Naive thymus-derived CD4-positive, alpha-beta T cell (primary cell): Measurements from ENCODE around the gene EVX2. TPM values are rescaled to one million over a fixed set of nuclear protein-coding genes. Genes with fewer than 3 reads are reported as not detected.

Source experiments
- ATAC-seq: fragments of 150-1000 bp; cut with Tn5 transposase; 2 replicates; pipeline ENCODE4 v1.10.0; 2021; ENCODE audit warnings: mild to moderate bottlenecking, moderate library complexity
- CTCF ChIA-PET: fragments of 350-600 bp; sonication (Branson Sonifier 250); formaldehyde crosslinking; loops from one replicate; lab custom pipeline; 2021; ENCODE audit warnings: antibody characterized with exemption; lab: Charles Lee
- POLR2A ChIA-PET: fragments of 350-600 bp; sonication (Branson Sonifier 250); formaldehyde crosslinking; loops from one replicate; lab custom pipeline; 2021; ENCODE audit warnings: antibody characterized with exemption, inconsistent platforms; lab: Charles Lee
- DNase-seq, 9 donors: peaks; one replicate each; pipeline versions ENCODE4 v3.0.0 to v3.0.0-alpha.2; 2020 to 2022; ENCODE audit warnings: mixed read lengths in 1 of 9
- H3K27ac ChIP-seq: one replicate; pipeline ENCODE4 v1.7.0; 2013; ENCODE audit warnings: mild to moderate bottlenecking, low read depth, low read length, moderate library complexity
- H3K27me3 ChIP-seq, 2 donors: one replicate each; pipeline ENCODE4 v1.7.0; 2013; ENCODE audit warnings: low read length in 2 of 2, mild to moderate bottlenecking in 2 of 2, moderate library complexity in 2 of 2; ENCODE audit not compliant: control insufficient read depth in 2 of 2, insufficient read depth in 2 of 2
- H3K36me3 ChIP-seq, 3 experiments: 1 replicate in 2 of 3; 2 replicates in 1 of 3; pipeline ENCODE4 v1.7.0; 2013; ENCODE audit warnings: low read length in 3 of 3, mild to moderate bottlenecking in 3 of 3, moderate library complexity in 1 of 3; ENCODE audit not compliant: insufficient read depth in 3 of 3, control insufficient read depth in 2 of 3
- H3K4me1 ChIP-seq, 2 donors: one replicate each; pipeline ENCODE4 v1.7.0; 2013; ENCODE audit warnings: low read length in 2 of 2, mild to moderate bottlenecking in 2 of 2, moderate library complexity in 1 of 2; ENCODE audit not compliant: control insufficient read depth in 2 of 2, insufficient read depth in 2 of 2
- H3K4me3 ChIP-seq: 2 replicates; pipeline ENCODE4 v1.7.0; 2013; ENCODE audit warnings: mild to moderate bottlenecking, low read length
- H3K9me3 ChIP-seq, 3 experiments: 1 replicate in 2 of 3; 2 replicates in 1 of 3; pipeline ENCODE4 v1.7.0; 2013; ENCODE audit warnings: low read length in 3 of 3; ENCODE audit not compliant: control insufficient read depth in 2 of 3
- H3K27ac Mint-ChIP-seq, 9 donors: one replicate each; pipeline ENCODE4 v1.8.0; 2020 to 2022; ENCODE audit warnings: mixed read lengths in 9 of 9, mild to moderate bottlenecking in 8 of 9, moderate library complexity in 5 of 9, inconsistent platforms in 2 of 9
- H3K27me3 Mint-ChIP-seq, 5 donors: one replicate each; pipeline ENCODE4 v1.8.0; 2021 to 2022; ENCODE audit warnings: mixed read lengths in 5 of 5, mild to moderate bottlenecking in 1 of 5
- H3K36me3 Mint-ChIP-seq, 5 donors: one replicate each; pipeline ENCODE4 v1.8.0; 2020 to 2022; ENCODE audit warnings: mixed read lengths in 5 of 5, mild to moderate bottlenecking in 3 of 5, inconsistent platforms in 1 of 5
- H3K4me1 Mint-ChIP-seq, 7 donors: one replicate each; pipeline ENCODE4 v1.8.0; 2020 to 2022; ENCODE audit warnings: mixed read lengths in 7 of 7, mild to moderate bottlenecking in 3 of 7, inconsistent platforms in 1 of 7
- H3K4me3 Mint-ChIP-seq, 10 donors: one replicate each; pipeline ENCODE4 v1.8.0; 2020 to 2022; ENCODE audit warnings: mild to moderate bottlenecking in 10 of 10, mixed read lengths in 10 of 10, moderate library complexity in 6 of 10, inconsistent platforms in 2 of 10
- H3K9me3 Mint-ChIP-seq, 11 donors: one replicate each; pipeline ENCODE4 v1.8.0; 2020 to 2022; ENCODE audit warnings: mixed read lengths in 11 of 11, mild to moderate bottlenecking in 4 of 11, inconsistent platforms in 1 of 11, moderate library complexity in 1 of 11
- intact Hi-C, 2 donors: fragments of 100-400 bp; cut with micrococcal nuclease; formaldehyde crosslinking; loops; one replicate each; pipeline ENCODE4 v1.15.1; 2023
- polyA plus RNA-seq, 2 donors: library from polyadenylated mRNA; unstranded; fragments of 300-500 nt; fragmentation: Illumina TruSeq; gene quantifications; one replicate each; pipeline ENCODE4 v1.2.3, GENCODE V29; 2021
- total RNA-seq, 6 experiments: library from RNA in 5 of 6; stranded (reverse) in 5 of 6; gene quantifications; 1 replicate in 5 of 6; 2 replicates in 1 of 6; pipeline ENCODE4 v1.2.3 and lab custom pipeline; 2021 to 2026

The EVX2 gene
- total and polyA plus RNA-seq, 7 experiments from 2014 or later: not detected

GRCh38 chr2:176089843-176090395 is 6.2 kb upstream of the EVX2 start:
- Histone ChIP-seq H3K27ac (no peak overlapping the region), H3K4me1 (peaks cover 0 to 8% of the 10 kb centered on the region in 2 donors), H3K4me3 (no peak overlapping the region), H3K36me3 (no peaks in the 10 kb centered on the region), H3K27me3 (peaks cover 38 to 86% of the 10 kb centered on the region in 2 donors), H3K9me3 (peaks cover 0 to 13% (median 5%) of the 10 kb centered on the region in 3 experiments)
- intact Hi-C loops: loop anchor here in 1 of 2 donors (5.0 to 10.0 kb wide), 2 partner anchors 42 to 1755 kb away; partner anchors contain the start of gene SP9
- Mint-ChIP-seq H3K27me3 (peaks cover 79 to 91% (median 83%) of the 10 kb centered on the region in 5 donors), H3K4me1 (peaks cover 6 to 39% (median 21%) of the 10 kb centered on the region in 7 donors), H3K4me3 (no peak overlapping the region), H3K36me3 (peaks cover 0 to 22% (median 5%) of the 10 kb centered on the region in 5 donors), H3K9me3 (peaks cover 2 to 67% (median 22%) of the 10 kb centered on the region in 11 donors), H3K27ac (no peak overlapping the region)
- ATAC-seq (no peak), DNase-seq (no peak)
- ChIA-PET CTCF (interaction anchor here (0.6 kb wide), 1 partner anchor 1374 kb away, joined by 3 read pairs; no protein-coding TSS in a partner anchor), POLR2A (no interaction called here)

- Histone ChIP-seq H3K4me1 (peaks cover 0 to 8% of the 10 kb centered on the region in 2 donors), H3K9me3 (peaks cover 0 to 19% (median 5%) of the 10 kb centered on the region in 3 experiments), H3K4me3 (no peak overlapping the region), H3K27ac (no peak overlapping the region), H3K27me3 (peaks cover 31 to 86% of the 10 kb centered on the region in 2 donors), H3K36me3 (no peaks in the 10 kb centered on the region)
- Mint-ChIP-seq H3K27me3 (peaks cover 79 to 91% (median 83%) of the 10 kb centered on the region in 5 donors), H3K4me3 (peak overlapping the region in 4 of 10 donors; percentile 5 to 73 (median 29)), H3K36me3 (peaks cover 0 to 29% (median 5%) of the 10 kb centered on the region in 5 donors), H3K4me1 (peaks cover 6 to 39% (median 21%) of the 10 kb centered on the region in 7 donors), H3K9me3 (peaks cover 2 to 67% (median 26%) of the 10 kb centered on the region in 11 donors), H3K27ac (no peak overlapping the region)
- ATAC-seq (no peak), DNase-seq (no peak)
- ChIA-PET POLR2A (no interaction called here), CTCF (interaction anchor here (0.6 to 0.7 kb wide), 2 partner anchors 365 to 1373 kb away, joined by 3 read pairs; no protein-coding TSS in a partner anchor)
- intact Hi-C loops: loop anchor here in 1 of 2 donors (5.0 to 10.0 kb wide), 2 partner anchors 43 to 1754 kb away; partner anchors contain the start of gene SP9
These were observed 5.4 kb upstream of the EVX2 start for GRCh38 chr2:176088937-176089842.

GRCh38 chr2:176088048-176088936 is 4.5 kb upstream of the EVX2 start:
- peaks cover 0 to 38% (median 3%) of the 10 kb centered on the region in 5 donors for H3K36me3 Mint-ChIP-seq
- Histone ChIP-seq H3K36me3 (no peaks in the 10 kb centered on the region), H3K27ac (no peak overlapping the region), H3K27me3 (peaks cover 30 to 83% of the 10 kb centered on the region in 2 donors), H3K9me3 (peaks cover 0 to 25% (median 13%) of the 10 kb centered on the region in 3 experiments), H3K4me1 (peaks cover 0 to 3% of the 10 kb centered on the region in 2 donors), H3K4me3 (no peak overlapping the region)
- H3K27me3 Mint-ChIP-seq: peaks cover 79 to 91% (median 82%) of the 10 kb centered on the region in 5 donors
- DNase-seq: no peak
- H3K27ac Mint-ChIP-seq: peak overlapping the region in 6 of 9 donors; percentile 14 to 98 (median 40)
- ATAC-seq: peak; percentile 49
- intact Hi-C loops: loop anchor here in 1 of 2 donors (5.0 to 10.0 kb wide), 2 partner anchors 44 to 1753 kb away; partner anchors contain the start of gene SP9
- H3K9me3 Mint-ChIP-seq: peaks cover 2 to 67% (median 24%) of the 10 kb centered on the region in 11 donors
- H3K4me3 Mint-ChIP-seq: peak overlapping the region; percentile 17 to 79 (median 64)
- peaks cover 6 to 34% (median 18%) of the 10 kb centered on the region in 7 donors for H3K4me1 Mint-ChIP-seq
- ChIA-PET CTCF (interaction anchor here (0.7 kb wide), 1 partner anchor 364 kb away, joined by 3 read pairs; no protein-coding TSS in a partner anchor), POLR2A (no interaction called here)

- peaks cover 2 to 75% (median 31%) of the 10 kb centered on the region in 11 donors for H3K9me3 Mint-ChIP-seq
- H3K4me1 ChIP-seq: no peaks in the 10 kb centered on the region
- H3K36me3 ChIP-seq: no peaks in the 10 kb centered on the region
- H3K4me3 ChIP-seq: no peak overlapping the region
- peaks cover 0 to 32% (median 13%) of the 10 kb centered on the region in 3 experiments for H3K9me3 ChIP-seq
- H3K36me3 Mint-ChIP-seq: peaks cover 0 to 38% (median 3%) of the 10 kb centered on the region in 5 donors
- H3K4me3 Mint-ChIP-seq: peak overlapping the region in 7 of 10 donors; percentile 9 to 79 (median 64)
- CTCF ChIA-PET: no interaction called here
- peaks cover 81 to 96% (median 85%) of the 10 kb centered on the region in 5 donors for H3K27me3 Mint-ChIP-seq
- DNase-seq: no peak
- no peak for ATAC-seq
- POLR2A ChIA-PET: no interaction called here
- H3K4me1 Mint-ChIP-seq: peaks cover 6 to 31% (median 17%) of the 10 kb centered on the region in 7 donors
- peak overlapping the region in 6 of 9 donors; percentile 41 to 98 (median 64) for H3K27ac Mint-ChIP-seq
- intact Hi-C loops: loop anchor here in 1 of 2 donors (5.0 to 10.0 kb wide), 2 partner anchors 45 to 1753 kb away; partner anchors contain the start of gene SP9
- peaks cover 38 to 87% of the 10 kb centered on the region in 2 donors for H3K27me3 ChIP-seq
- H3K27ac ChIP-seq: no peak overlapping the region
These were observed 3.7 kb upstream of the EVX2 start for GRCh38 chr2:176087330-176088047.
